Measurements from ENCODE around the gene RBM42. TPM values are rescaled to one million over a fixed set of nuclear protein-coding genes. Genes with fewer than 3 reads are reported as not detected.

RBM42 gene
- total RNA-seq, 5 donors from 2014 or later (not counting 1 experiment from before 2014, with no cell fraction given), result 37.6 to 74.0 (median 68.4) TPM

DNA sequence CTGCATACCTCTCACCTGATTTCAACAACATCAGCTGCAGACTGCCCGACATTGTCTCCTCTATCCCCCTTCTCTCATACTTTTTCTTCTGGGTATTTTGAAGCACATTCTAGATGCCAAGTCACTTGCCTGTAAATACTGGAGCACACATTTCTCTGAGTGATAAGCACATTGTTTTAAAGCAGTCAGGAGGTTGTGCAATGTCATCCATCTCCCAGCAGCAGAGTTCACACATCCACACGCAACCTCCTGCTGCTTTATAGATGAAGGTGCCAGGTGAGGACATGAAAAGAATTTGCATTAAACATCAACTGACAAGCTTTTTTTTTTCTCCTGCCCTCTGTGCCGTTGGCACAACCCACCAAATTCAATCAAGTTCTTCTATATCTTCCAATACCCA is 43.0 kb downstream of the RBM42 start:
- H3K9me3 ChIP-seq, result no peaks in the 10 kb centered on the region
- Mint-ChIP-seq H3K27ac (peak overlapping the region in 1 of 2 donors; percentile 72), H3K4me3 (peak overlapping the region in 1 of 3 donors; percentile 34), H3K4me1 (peaks cover 8 to 10% (median 8%) of the 10 kb centered on the region in 3 donors), H3K27me3 (peaks cover 17 to 42% of the 10 kb centered on the region in 2 donors), H3K9me3 (no peaks in the 10 kb centered on the region), H3K36me3 (no peaks in the 10 kb centered on the region)
- 67% methylated on average over 1 of the region's 3 CpGs for WGBS (ENCODE audit: insufficient coverage)
- no peak overlapping the region for H3K4me3 ChIP-seq (ENCODE audit: control insufficient read depth in 1 of 2, extremely low read depth in 1 of 2, low read length in 1 of 2)
- no peaks in the 10 kb centered on the region for H3K36me3 ChIP-seq (ENCODE audit: control insufficient read depth in 2 of 2, extremely low read depth in 1 of 2, insufficient read depth in 1 of 2, low read length in 1 of 2)
- DNase-seq, result no peak
- H3K4me1 ChIP-seq (ENCODE audit: control insufficient read depth in 1 of 2, extremely low read depth in 1 of 2, insufficient read depth in 2 of 2, low read length in 2 of 2), result peaks cover 4 to 13% of the 10 kb centered on the region in 2 experiments
- no peak overlapping the region for H3K27ac ChIP-seq (ENCODE audit: low read length)
- H3K27me3 ChIP-seq (replicated peaks in 1 of 2; ENCODE audit: control insufficient read depth in 2 of 2, extremely low read depth in 1 of 2, insufficient read depth in 2 of 2, low read length in 1 of 2), result peaks cover 9 to 41% of the 10 kb centered on the region in 2 experiments
- ChIA-PET POLR2A (interaction anchor here in 1 of 2 donors (0.6 kb wide), 1 partner anchor 10 kb away, joined by 5 read pairs; no protein-coding TSS in a partner anchor), CTCF (no interaction called here)
- ATAC-seq (replicated peaks in 1 of 4), result no peak

DNA sequence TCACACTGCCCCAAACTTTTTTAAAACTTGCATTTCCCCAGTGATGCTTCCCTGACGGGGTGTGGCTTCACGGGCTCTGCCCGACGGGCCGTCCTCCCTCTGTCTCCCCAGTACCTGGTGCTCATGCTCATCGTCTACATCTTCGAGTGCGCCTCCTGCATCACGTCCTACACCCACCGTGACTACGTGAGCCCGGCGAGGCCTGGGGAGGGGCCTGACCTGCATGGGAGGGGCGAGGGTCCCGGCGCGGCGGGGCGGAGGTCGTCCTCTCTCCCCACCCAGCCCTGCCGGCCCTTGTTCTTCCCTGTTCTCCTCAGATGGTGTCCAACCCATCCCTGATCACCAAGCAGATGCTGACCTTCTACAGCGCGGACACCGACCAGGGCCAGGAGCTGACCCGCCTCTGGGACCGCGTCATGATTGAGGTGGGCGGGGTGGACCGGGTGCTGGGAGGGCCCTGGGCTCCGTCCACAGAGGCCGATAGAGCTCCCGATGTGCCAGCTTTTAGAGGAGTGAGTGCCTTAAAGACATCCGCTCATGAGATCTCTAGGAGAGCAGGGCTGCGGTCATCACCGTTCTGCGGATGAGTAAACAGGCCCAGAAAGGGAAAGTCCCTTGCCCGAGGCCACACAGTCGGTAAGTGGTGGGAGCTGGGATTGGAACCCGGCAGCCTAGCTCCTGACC is 44.4 kb downstream of the RBM42 start:
- Histone ChIP-seq H3K36me3 (ENCODE audit: control insufficient read depth in 2 of 2, extremely low read depth in 1 of 2, insufficient read depth in 1 of 2, low read length in 1 of 2) (no peaks in the 10 kb centered on the region), H3K4me1 (ENCODE audit: control insufficient read depth in 1 of 2, extremely low read depth in 1 of 2, insufficient read depth in 2 of 2, low read length in 2 of 2) (peaks cover 4 to 13% of the 10 kb centered on the region in 2 experiments), H3K9me3 (no peaks in the 10 kb centered on the region), H3K27me3 (replicated peaks in 1 of 2; ENCODE audit: control insufficient read depth in 2 of 2, extremely low read depth in 1 of 2, insufficient read depth in 2 of 2, low read length in 1 of 2) (peaks cover 9 to 41% of the 10 kb centered on the region in 2 experiments), H3K4me3 (ENCODE audit: control insufficient read depth in 1 of 2, extremely low read depth in 1 of 2, low read length in 1 of 2) (peak overlapping the region; percentile 10 to 45), H3K27ac (ENCODE audit: low read length) (no peak overlapping the region)
- Mint-ChIP-seq H3K36me3 (no peaks in the 10 kb centered on the region), H3K9me3 (no peaks in the 10 kb centered on the region), H3K27me3 (peaks cover 17 to 44% of the 10 kb centered on the region in 2 donors), H3K27ac (peak overlapping the region; percentile 11 to 23), H3K4me3 (peak overlapping the region; percentile 71 to 76 (median 75)), H3K4me1 (peaks cover 8 to 10% (median 8%) of the 10 kb centered on the region in 3 donors)
- peak in 22 of 35 experiments; percentile 5 to 59 (median 17) for DNase-seq
- ChIA-PET CTCF (interaction anchor here in 1 of 2 donors (0.5 to 0.6 kb wide), 2 partner anchors 9 to 20 kb away, joined by 3 to 5 read pairs; no protein-coding TSS in a partner anchor), POLR2A (no interaction called here)
- 3% methylated on average over 30 of the region's 39 CpGs for WGBS (ENCODE audit: insufficient coverage)
- ATAC-seq (replicated peaks in 1 of 4), result peak; percentile 73 to 88 (median 86)

DNA sequence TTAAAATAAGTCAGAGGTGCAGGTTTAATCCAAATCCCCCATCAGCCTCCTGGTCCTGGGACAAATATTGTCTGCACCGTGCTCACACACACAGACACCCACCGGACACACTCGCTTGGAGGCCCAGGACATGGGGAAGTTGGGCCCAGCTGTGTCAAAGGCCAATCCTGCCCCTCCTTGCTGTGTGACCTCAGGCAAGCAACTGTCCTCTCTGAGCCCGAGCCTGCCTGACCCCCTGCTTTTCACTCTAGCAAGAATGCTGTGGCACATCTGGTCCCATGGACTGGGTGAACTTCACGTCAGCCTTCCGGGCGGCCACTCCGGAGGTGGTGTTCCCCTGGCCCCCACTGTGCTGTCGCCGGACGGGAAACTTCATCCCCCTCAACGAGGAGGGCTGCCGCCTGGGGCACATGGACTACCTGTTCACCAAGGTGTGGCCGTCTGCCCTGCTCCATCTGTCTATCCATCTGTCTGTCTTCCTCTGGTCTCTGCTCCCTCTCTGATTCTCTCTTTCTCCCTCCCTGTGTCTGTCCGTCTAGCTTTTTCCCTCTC is 46.8 kb downstream of the RBM42 start:
- peaks cover 4 to 13% of the 10 kb centered on the region in 2 experiments for H3K4me1 ChIP-seq (ENCODE audit: control insufficient read depth in 1 of 2, extremely low read depth in 1 of 2, insufficient read depth in 2 of 2, low read length in 2 of 2)
- ChIA-PET POLR2A (no interaction called here), CTCF (interaction anchor here in 1 of 2 donors (0.6 to 0.7 kb wide), 2 partner anchors 113 to 161 kb away, joined by 3 to 4 read pairs; no protein-coding TSS in a partner anchor)
- ATAC-seq (replicated peaks in 1 of 4) (no peak), DNase-seq (no peak)
- H3K36me3 Mint-ChIP-seq, result no peaks in the 10 kb centered on the region
- WGBS (ENCODE audit: insufficient coverage), result 76% methylated on average over 9 of the region's 15 CpGs
- peaks cover 8 to 10% (median 8%) of the 10 kb centered on the region in 3 donors for H3K4me1 Mint-ChIP-seq
- no peak overlapping the region for H3K27ac ChIP-seq (ENCODE audit: low read length)
- peaks cover 9 to 34% of the 10 kb centered on the region in 2 experiments for H3K27me3 ChIP-seq (replicated peaks in 1 of 2; ENCODE audit: control insufficient read depth in 2 of 2, extremely low read depth in 1 of 2, insufficient read depth in 2 of 2, low read length in 1 of 2)
- H3K4me3 Mint-ChIP-seq, result no peak overlapping the region
- H3K27me3 Mint-ChIP-seq, result peaks cover 12 to 32% of the 10 kb centered on the region in 2 donors
- peak overlapping the region in 1 of 2 donors; percentile 56 for H3K27ac Mint-ChIP-seq
- H3K9me3 Mint-ChIP-seq, result no peaks in the 10 kb centered on the region
- H3K4me3 ChIP-seq (ENCODE audit: control insufficient read depth in 1 of 2, extremely low read depth in 1 of 2, low read length in 1 of 2), result no peak overlapping the region
- H3K9me3 ChIP-seq, result no peaks in the 10 kb centered on the region
- H3K36me3 ChIP-seq (ENCODE audit: control insufficient read depth in 2 of 2, extremely low read depth in 1 of 2, insufficient read depth in 1 of 2, low read length in 1 of 2), result no peaks in the 10 kb centered on the region

Other genes starting within 250 kb of the RBM42 start
- not detected for gene FFAR2, start 180.8 kb upstream of the RBM42 start, total RNA-seq
- gene KRTDAP, start 138.6 kb upstream of the RBM42 start, total RNA-seq, result not detected
- 1 to 10 TPM in 4 of 5 donors, not detected in 1; 1.8 to 2.3 (median 2.1) TPM for gene DMKN, start 115.4 kb upstream of the RBM42 start, total RNA-seq
- gene SBSN, start 100.7 kb upstream of the RBM42 start, total RNA-seq, result under 1 TPM in 1 of 5 donors, not detected in 4; 0.23 TPM
- not detected for gene GAPDHS, start 95.6 kb upstream of the RBM42 start, total RNA-seq
- 10 to 100 TPM; 27.5 to 46.6 (median 44.2) TPM for gene TMEM147, start 83.4 kb upstream of the RBM42 start, total RNA-seq
- gene ATP4A, start 65.4 kb upstream of the RBM42 start, total RNA-seq, result not detected
- not detected for gene PMIS2, start 42.9 kb upstream of the RBM42 start, total RNA-seq
- 10 to 100 TPM; 25.5 to 34.1 (median 29.3) TPM for gene HAUS5, start 16.3 kb upstream of the RBM42 start, total RNA-seq
- 1 to 10 TPM in 2 of 5 donors, under 1 TPM in 2, not detected in 1; 0.67 to 2.1 (median 1.1) TPM for gene ETV2, start 12.7 kb downstream of the RBM42 start, total RNA-seq
- gene COX6B1, start 19.3 kb downstream of the RBM42 start, total RNA-seq, result 100 to 1,000 TPM; 199 to 248 (median 225) TPM
- gene UPK1A, start 37.5 kb downstream of the RBM42 start, total RNA-seq, result under 1 TPM in 4 of 5 donors, not detected in 1; 0.20 to 0.56 (median 0.38) TPM
- 1 to 10 TPM; 1.2 to 4.1 (median 2.0) TPM for gene ZBTB32, start 75.5 kb downstream of the RBM42 start, total RNA-seq
- gene KMT2B, start 89.0 kb downstream of the RBM42 start, total RNA-seq, result 100 to 1,000 TPM in 1 of 5 donors, 10 to 100 TPM in 4; 76.4 to 107 (median 92.5) TPM
- 100 to 1,000 TPM in 2 of 5 donors, 10 to 100 TPM in 3; 54.7 to 123 (median 98.1) TPM for gene IGFLR1, start 113.4 kb downstream of the RBM42 start, total RNA-seq
- gene U2AF1L4, start 116.4 kb downstream of the RBM42 start, total RNA-seq, result 10 to 100 TPM; 40.2 to 74.1 (median 49.3) TPM
- 10 to 100 TPM; 21.2 to 33.5 (median 24.5) TPM for gene PSENEN, start 116.6 kb downstream of the RBM42 start, total RNA-seq
- 10 to 100 TPM; 11.8 to 23.6 (median 22.8) TPM for gene LIN37, start 119.5 kb downstream of the RBM42 start, total RNA-seq
- under 1 TPM in 3 of 5 donors, not detected in 2; 0.44 to 0.69 (median 0.51) TPM for gene HSPB6, start 128.0 kb downstream of the RBM42 start, total RNA-seq
- 10 to 100 TPM; 31.3 to 52.1 (median 47.8) TPM for gene PROSER3, start 129.1 kb downstream of the RBM42 start, total RNA-seq
- 10 to 100 TPM; 19.7 to 38.5 (median 22.8) TPM for gene ARHGAP33, start 146.5 kb downstream of the RBM42 start, total RNA-seq
- gene PRODH2, start 183.8 kb downstream of the RBM42 start, total RNA-seq, result not detected
- under 1 TPM in 2 of 5 donors, not detected in 3; 0.06 to 0.33 TPM for gene NPHS1, start 223.5 kb downstream of the RBM42 start, total RNA-seq
- under 1 TPM; 0.16 to 0.28 (median 0.25) TPM for gene KIRREL2, start 227.9 kb downstream of the RBM42 start, total RNA-seq
- 1 to 10 TPM in 1 of 5 donors, under 1 TPM in 3, not detected in 1; 0.15 to 1.3 (median 0.33) TPM for gene APLP1, start 239.5 kb downstream of the RBM42 start, total RNA-seq

All from T-cell (primary cell).